Measurements from ENCODE around the gene SMPX.

DNA sequence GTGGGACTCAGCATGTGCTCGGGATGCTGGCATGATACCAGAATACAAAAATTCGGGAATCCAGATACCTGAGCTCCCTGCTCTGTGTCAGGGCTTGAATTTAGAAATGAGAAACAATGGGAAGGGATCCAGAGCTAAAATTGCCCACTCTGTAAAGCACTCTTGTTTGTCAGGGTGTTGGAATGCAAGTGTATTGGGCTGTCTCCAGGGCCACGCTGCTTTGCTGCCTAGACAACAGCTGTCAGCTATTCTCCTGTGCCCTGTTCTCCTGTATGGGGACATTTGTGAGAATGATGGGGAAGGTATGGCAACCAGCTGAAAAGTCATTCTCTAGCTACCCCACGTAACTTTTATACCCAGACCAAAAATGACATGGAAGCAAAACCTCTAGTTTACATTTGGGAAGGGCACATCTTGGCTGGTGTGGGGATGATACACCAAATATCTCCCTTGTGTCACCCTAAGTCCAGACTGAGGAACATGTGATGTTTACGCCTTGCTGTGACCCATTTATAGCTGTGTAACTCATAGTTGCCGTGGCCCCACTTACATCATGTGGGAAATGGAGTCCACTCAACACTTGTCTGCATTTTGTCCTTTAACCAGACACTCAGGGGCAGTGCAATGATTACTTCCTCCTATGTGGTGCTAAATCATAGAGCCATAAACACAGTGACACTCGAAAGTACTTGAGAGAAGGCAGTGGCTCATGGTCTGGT is 46.6 kb downstream of the SMPX start:
- TF ChIP-seq POLR2A (conservative IDR thresholded peaks at IDR 0.05) = no peak
- no peak for TF ChIP-seq SUPT5H (IDR thresholded peaks at IDR 0.05)
- no peak for TF ChIP-seq TAF1 (IDR thresholded peaks at IDR 0.05; ENCODE audit: control insufficient read depth, extremely low read depth, insufficient read depth, low read length, severe bottlenecking)
- TF ChIP-seq YBX1 (IDR thresholded peaks at IDR 0.05) = no peak
- TF ChIP-seq, protein P1, sequence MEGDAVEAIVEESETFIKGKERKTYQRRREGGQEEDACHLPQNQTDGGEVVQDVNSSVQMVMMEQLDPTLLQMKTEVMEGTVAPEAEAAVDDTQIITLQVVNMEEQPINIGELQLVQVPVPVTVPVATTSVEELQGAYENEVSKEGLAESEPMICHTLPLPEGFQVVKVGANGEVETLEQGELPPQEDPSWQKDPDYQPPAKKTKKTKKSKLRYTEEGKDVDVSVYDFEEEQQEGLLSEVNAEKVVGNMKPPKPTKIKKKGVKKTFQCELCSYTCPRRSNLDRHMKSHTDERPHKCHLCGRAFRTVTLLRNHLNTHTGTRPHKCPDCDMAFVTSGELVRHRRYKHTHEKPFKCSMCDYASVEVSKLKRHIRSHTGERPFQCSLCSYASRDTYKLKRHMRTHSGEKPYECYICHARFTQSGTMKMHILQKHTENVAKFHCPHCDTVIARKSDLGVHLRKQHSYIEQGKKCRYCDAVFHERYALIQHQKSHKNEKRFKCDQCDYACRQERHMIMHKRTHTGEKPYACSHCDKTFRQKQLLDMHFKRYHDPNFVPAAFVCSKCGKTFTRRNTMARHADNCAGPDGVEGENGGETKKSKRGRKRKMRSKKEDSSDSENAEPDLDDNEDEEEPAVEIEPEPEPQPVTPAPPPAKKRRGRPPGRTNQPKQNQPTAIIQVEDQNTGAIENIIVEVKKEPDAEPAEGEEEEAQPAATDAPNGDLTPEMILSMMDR (IDR thresholded peaks at IDR 0.05 in 2 of 3, conservative IDR thresholded peaks at IDR 0.05 in 1 of 3; ENCODE audit: insufficient read depth in 2 of 3, low read depth in 1 of 3, low read length in 3 of 3) = no peak
- no peak for TF ChIP-seq GABPB1 (CRISPR knock-in tag; IDR thresholded peaks at IDR 0.05)
- TF ChIP-seq ZNF174 (CRISPR knock-in tag; IDR thresholded peaks at IDR 0.05) = no peak
- no peak for TF ChIP-seq ZNF134 (CRISPR knock-in tag; conservative IDR thresholded peaks at IDR 0.05)
- TF ChIP-seq CEBPG (CRISPR knock-in tag; IDR thresholded peaks at IDR 0.05) = no peak
- TF ChIP-seq CEBPG (tag; conservative IDR thresholded peaks at IDR 0.05 in 1 of 2, IDR thresholded peaks at IDR 0.05 in 1 of 2) = no peak
- TF ChIP-seq MCM5 (IDR thresholded peaks at IDR 0.05; ENCODE audit: low read depth) = no peak

All from K562 (cell line).